GM12878 (cell line): ENCODE results near the gene GAREM1. TPM values are rescaled to one million over a fixed set of nuclear protein-coding genes. Genes with fewer than 3 reads are reported as not detected.

Experiments used
- ATAC-seq: fragments of 200-7000 bp; cut with Tn5 transposase; 3 replicates; pipeline ENCODE4 v1.9.1; 2020; ENCODE audit warnings: mild to moderate bottlenecking, moderate library complexity
- BruUV-seq: library from RNA; stranded (reverse); fragments of 400-500 nt; replicated peaks from 2 replicates; lab custom pipeline; 2021; lab: Mats Ljungman, UMichigan
- CTCF ChIA-PET: fragments of 300-600 bp; sonication (Branson Sonifier 250); formaldehyde crosslinking; extraction: SDS; loops from one replicate; lab custom pipeline; 2021; ENCODE audit warnings: inconsistent platforms; lab: Yijun Ruan, JAX
- POLR2A ChIA-PET: fragments of 350-600 bp; formaldehyde crosslinking; extraction: SDS; loops from one replicate; lab custom pipeline; 2021; ENCODE audit warnings: inconsistent platforms; lab: Charles Lee
- RAD21 ChIA-PET: fragments of 300-600 bp; sonication (Branson Sonifier 250); formaldehyde crosslinking; loops from one replicate; lab custom pipeline; 2023; ENCODE audit warnings: antibody characterized with exemption; ENCODE audit not compliant: unreplicated experiment; lab: Charles Lee
- SMC1A ChIA-PET: fragments of 300-600 bp; sonication (Branson Sonifier 250); formaldehyde crosslinking; loops from one replicate; lab custom pipeline; 2023; ENCODE audit not compliant: unreplicated experiment, uncharacterized antibody; lab: Charles Lee
- DNase-seq: peaks from one replicate; pipeline ENCODE4 v3.0.0-alpha.2; 2011; ENCODE audit warnings: low read depth, low spot score
- FAIRE-seq: peaks from 3 replicates; lab custom pipeline; 2011; peaks lifted over from hg19 to GRCh38; lab: Jason Lieb, UNC
- H2AFZ ChIP-seq: 2 replicates; pipeline ENCODE4 v1.6.0; 2011; ENCODE audit warnings: low read depth, low read length, control low read depth; ENCODE audit not compliant: control insufficient read depth
- H3K27ac ChIP-seq: 2 replicates; pipeline ENCODE4 v1.5.1; 2011; ENCODE audit warnings: control low read depth; ENCODE audit not compliant: control insufficient read depth, insufficient read depth
- H3K27me3 ChIP-seq, 2 experiments: replicated peaks in 1 of 2; 2 replicates each; pipeline versions ENCODE4 v1.6.0 to v1.6.1; 2011; ENCODE audit warnings: low read length in 1 of 2; ENCODE audit not compliant: control insufficient read depth in 2 of 2, insufficient read depth in 2 of 2
- H3K36me3 ChIP-seq, 2 experiments: 2 replicates each; pipeline ENCODE4 v1.5.1; 2011; ENCODE audit warnings: low read length in 1 of 2; ENCODE audit not compliant: control insufficient read depth in 2 of 2, insufficient read depth in 2 of 2
- H3K4me1 ChIP-seq: 2 replicates; pipeline ENCODE4 v1.6.1; 2011; ENCODE audit warnings: mild to moderate bottlenecking, low read length, moderate library complexity, mixed read lengths; ENCODE audit not compliant: control insufficient read depth, insufficient read depth
- H3K4me2 ChIP-seq: 2 replicates; pipeline ENCODE4 v1.6.0; 2011; ENCODE audit warnings: control low read depth; ENCODE audit not compliant: control insufficient read depth, insufficient read depth
- H3K4me3 ChIP-seq: fragments of 200-600 bp; sonication (generic); 2 replicates; pipeline ENCODE4 v1.5.1; 2016
- H3K79me2 ChIP-seq: 2 replicates; pipeline ENCODE4 v1.6.0; 2011; ENCODE audit warnings: low read length; ENCODE audit not compliant: control insufficient read depth, insufficient read depth
- H3K9ac ChIP-seq: 2 replicates; pipeline ENCODE4 v1.8.0; 2011; ENCODE audit warnings: low read length, control low read depth, mixed read lengths; ENCODE audit not compliant: control insufficient read depth, insufficient read depth
- H3K9me3 ChIP-seq: replicated peaks from 3 replicates; pipeline ENCODE4 v1.5.1; 2011; ENCODE audit warnings: mild to moderate bottlenecking, low read length; ENCODE audit not compliant: control insufficient read depth, insufficient read depth
- H4K20me1 ChIP-seq: 2 replicates; pipeline ENCODE4 v1.6.0; 2011; ENCODE audit not compliant: control insufficient read depth, insufficient read depth
- BHLHE40 ChIP-seq, 2 experiments: fragments of 450-650 bp in 1 of 2; IDR thresholded peaks; 2 replicates each; pipeline ENCODE4 v1.6.1; 2011 to 2017; ENCODE audit warnings: low read depth in 2 of 2, borderline replicate concordance in 1 of 2, improper control_type of control experiment in 1 of 2, low read length in 1 of 2, mild to moderate bottlenecking in 1 of 2
- DPF2 ChIP-seq: fragments of 450-650 bp; IDR thresholded peaks from 2 replicates; pipeline ENCODE4 v1.6.1; 2017; ENCODE audit warnings: mild to moderate bottlenecking
- NR2C1 ChIP-seq: fragments of 450-650 bp; IDR thresholded peaks from 2 replicates; pipeline ENCODE4 v1.6.1; 2017; ENCODE audit warnings: antibody characterized with exemption, mild to moderate bottlenecking, moderate library complexity
- PAX8 ChIP-seq: fragments of 450-650 bp; IDR thresholded peaks from 2 replicates; pipeline ENCODE4 v1.6.1; 2017; ENCODE audit warnings: mild to moderate bottlenecking, moderate library complexity
- SUPT20H ChIP-seq: IDR thresholded peaks from 2 replicates; pipeline ENCODE4 v1.6.1; 2011; ENCODE audit warnings: low read depth, mild to moderate bottlenecking, low read length, moderate library complexity, borderline replicate concordance; ENCODE audit not compliant: control insufficient read depth
- ZSCAN29 ChIP-seq: fragments of 450-650 bp; IDR thresholded peaks from 2 replicates; pipeline ENCODE4 v1.6.1; 2017; ENCODE audit warnings: mild to moderate bottlenecking, moderate library complexity
- in situ Hi-C: fragments of 300-500 bp; cut with MboI; formaldehyde crosslinking; loops from 9 replicates; pipeline ENCODE4 v1.14.3; 2018; ENCODE audit warnings: mixed read lengths
- intact Hi-C: fragments of 100-400 bp; cut with micrococcal nuclease; formaldehyde crosslinking; loops from one replicate; pipeline ENCODE4 v1.14.2; 2022; ENCODE audit not compliant: unreplicated experiment
- polyA plus RNA-seq, 11 experiments: library from polyadenylated mRNA; depleted of rRNA in 4 of 11; unstranded in 6 of 11; stranded (reverse) in 5 of 11; fragments of >200 nt; fragmentation: Nextera tagmentation in 4 of 11; fragmentation: Illumina TruSeq in 1 of 11; extraction: Ambion mirVana in 4 of 11; extraction: Trizol in 1 of 11; gene quantifications; 1 replicate in 1 of 11; 2 replicates in 10 of 11; pipeline versions ENCODE4 v1.2.1 to v1.2.3, GENCODE V29; 2011 to 2016; ENCODE audit warnings: inconsistent platforms in 2 of 11, missing spikeins in 2 of 11, low read depth in 1 of 11
- total RNA-seq, 4 experiments: library from RNA; depleted of rRNA in 3 of 4; stranded (reverse); fragments of >200 nt in 3 of 4; fragmentation: Illumina TruSeq in 1 of 4; extraction: Trizol in 1 of 4; gene quantifications; 2 replicates each; pipeline versions ENCODE4 v1.2.1 to v1.2.3, GENCODE V29; 2013 to 2021
- TF ChIP-seq, protein P1 (sequence below), 3 experiments: IDR thresholded peaks in 2 of 3; conservative IDR thresholded peaks in 1 of 3; 2 replicates each; pipeline ENCODE4 v1.5.1; 2011; ENCODE audit warnings: low read depth in 3 of 3, low read length in 3 of 3, mild to moderate bottlenecking in 3 of 3, control low read depth in 2 of 3, moderate library complexity in 2 of 3, inconsistent platforms in 1 of 3, mixed read lengths in 1 of 3; ENCODE audit not compliant: control insufficient read depth in 2 of 3, insufficient read depth in 1 of 3; ENCODE audit errors: extremely low read depth in 1 of 3
- TF ChIP-seq, protein P2 (sequence below): fragments of 450-650 bp; formaldehyde crosslinking; IDR thresholded peaks from 2 replicates; pipeline ENCODE4 v1.5.0; 2022; ENCODE audit warnings: mild to moderate bottlenecking, missing genetic modification characterization
- TF ChIP-seq, protein P3 (sequence below): fragments of 450-650 bp; IDR thresholded peaks from 2 replicates; pipeline ENCODE4 v1.6.1; 2016; ENCODE audit warnings: mild to moderate bottlenecking
- TF ChIP-seq, protein P4 (sequence below): fragments of 450-650 bp; IDR thresholded peaks from 2 replicates; pipeline ENCODE4 v1.6.1; 2017; ENCODE audit warnings: mild to moderate bottlenecking, moderate library complexity

Gene GAREM1
- total and polyA plus RNA-seq, 10 of the 15 experiments (the other 5 are each of a cell fraction or from before 2014, with no cell fraction given) = 0.05 to 0.29 (median 0.05) TPM; not detected in 7

DNA sequence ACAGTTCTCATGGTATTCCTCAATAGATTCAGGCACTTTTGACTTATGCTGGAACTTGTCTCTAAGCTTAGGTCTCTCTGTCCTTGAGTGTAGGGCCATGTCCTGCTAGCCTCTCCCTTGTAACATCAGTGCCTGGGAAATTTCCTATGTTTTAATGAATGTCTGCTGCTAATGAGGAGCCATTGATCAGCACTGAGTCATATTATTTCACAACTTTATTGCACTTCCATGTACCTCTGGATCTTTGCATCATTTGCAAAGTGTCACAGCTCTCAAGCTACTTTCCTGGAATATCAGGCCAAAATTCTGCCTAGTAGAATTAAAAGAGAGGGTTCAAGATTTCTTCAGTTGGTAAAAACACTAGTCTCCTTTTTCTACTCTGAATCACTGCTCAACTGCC lies 102.5 kb downstream of the GAREM1 start:
- intact Hi-C loops (no loop called here), in situ Hi-C loops (no loop called here)
- H4K20me1 ChIP-seq = no peaks in the 10 kb centered on the region
- H3K9ac ChIP-seq = no peak overlapping the region
- H3K9me3 ChIP-seq = no peaks in the 10 kb centered on the region
- H3K27ac ChIP-seq = no peak overlapping the region
- H3K4me3 ChIP-seq = no peak overlapping the region
- H2AFZ ChIP-seq = no peak overlapping the region
- no peaks in the 10 kb centered on the region for H3K4me1 ChIP-seq
- ATAC-seq (no peak), FAIRE-seq (no peak), DNase-seq (no peak)
- no peak overlapping the region for H3K4me2 ChIP-seq
- ChIA-PET CTCF (no interaction called here), POLR2A (interaction anchor here (0.6 kb wide), 1 partner anchor 201 kb away, joined by 6 read pairs; no protein-coding TSS in a partner anchor), RAD21 (no interaction called here), SMC1A (interaction anchor here (0.6 kb wide), 2 partner anchors 8 to 904 kb away, joined by 3 read pairs; no protein-coding TSS in a partner anchor)
- BruUV-seq = no TSS peak
- TF ChIP-seq NR2C1 (no peak), PAX8 (no peak), SUPT20H (no peak), DPF2 (no peak), ZSCAN29 (no peak), BHLHE40 (IDR thresholded peaks at IDR 0.05; ENCODE audit: borderline replicate concordance in 1 of 2, low read depth in 2 of 2, low read length in 1 of 2) (no peak)
- TF ChIP-seq, protein P1, sequence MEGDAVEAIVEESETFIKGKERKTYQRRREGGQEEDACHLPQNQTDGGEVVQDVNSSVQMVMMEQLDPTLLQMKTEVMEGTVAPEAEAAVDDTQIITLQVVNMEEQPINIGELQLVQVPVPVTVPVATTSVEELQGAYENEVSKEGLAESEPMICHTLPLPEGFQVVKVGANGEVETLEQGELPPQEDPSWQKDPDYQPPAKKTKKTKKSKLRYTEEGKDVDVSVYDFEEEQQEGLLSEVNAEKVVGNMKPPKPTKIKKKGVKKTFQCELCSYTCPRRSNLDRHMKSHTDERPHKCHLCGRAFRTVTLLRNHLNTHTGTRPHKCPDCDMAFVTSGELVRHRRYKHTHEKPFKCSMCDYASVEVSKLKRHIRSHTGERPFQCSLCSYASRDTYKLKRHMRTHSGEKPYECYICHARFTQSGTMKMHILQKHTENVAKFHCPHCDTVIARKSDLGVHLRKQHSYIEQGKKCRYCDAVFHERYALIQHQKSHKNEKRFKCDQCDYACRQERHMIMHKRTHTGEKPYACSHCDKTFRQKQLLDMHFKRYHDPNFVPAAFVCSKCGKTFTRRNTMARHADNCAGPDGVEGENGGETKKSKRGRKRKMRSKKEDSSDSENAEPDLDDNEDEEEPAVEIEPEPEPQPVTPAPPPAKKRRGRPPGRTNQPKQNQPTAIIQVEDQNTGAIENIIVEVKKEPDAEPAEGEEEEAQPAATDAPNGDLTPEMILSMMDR (IDR thresholded peaks at IDR 0.05 in 2 of 3, conservative IDR thresholded peaks at IDR 0.05 in 1 of 3; ENCODE audit: control insufficient read depth in 2 of 3, extremely low read depth in 1 of 3, insufficient read depth in 1 of 3, low read depth in 3 of 3, low read length in 3 of 3) = no peak
- TF ChIP-seq, protein P2, sequence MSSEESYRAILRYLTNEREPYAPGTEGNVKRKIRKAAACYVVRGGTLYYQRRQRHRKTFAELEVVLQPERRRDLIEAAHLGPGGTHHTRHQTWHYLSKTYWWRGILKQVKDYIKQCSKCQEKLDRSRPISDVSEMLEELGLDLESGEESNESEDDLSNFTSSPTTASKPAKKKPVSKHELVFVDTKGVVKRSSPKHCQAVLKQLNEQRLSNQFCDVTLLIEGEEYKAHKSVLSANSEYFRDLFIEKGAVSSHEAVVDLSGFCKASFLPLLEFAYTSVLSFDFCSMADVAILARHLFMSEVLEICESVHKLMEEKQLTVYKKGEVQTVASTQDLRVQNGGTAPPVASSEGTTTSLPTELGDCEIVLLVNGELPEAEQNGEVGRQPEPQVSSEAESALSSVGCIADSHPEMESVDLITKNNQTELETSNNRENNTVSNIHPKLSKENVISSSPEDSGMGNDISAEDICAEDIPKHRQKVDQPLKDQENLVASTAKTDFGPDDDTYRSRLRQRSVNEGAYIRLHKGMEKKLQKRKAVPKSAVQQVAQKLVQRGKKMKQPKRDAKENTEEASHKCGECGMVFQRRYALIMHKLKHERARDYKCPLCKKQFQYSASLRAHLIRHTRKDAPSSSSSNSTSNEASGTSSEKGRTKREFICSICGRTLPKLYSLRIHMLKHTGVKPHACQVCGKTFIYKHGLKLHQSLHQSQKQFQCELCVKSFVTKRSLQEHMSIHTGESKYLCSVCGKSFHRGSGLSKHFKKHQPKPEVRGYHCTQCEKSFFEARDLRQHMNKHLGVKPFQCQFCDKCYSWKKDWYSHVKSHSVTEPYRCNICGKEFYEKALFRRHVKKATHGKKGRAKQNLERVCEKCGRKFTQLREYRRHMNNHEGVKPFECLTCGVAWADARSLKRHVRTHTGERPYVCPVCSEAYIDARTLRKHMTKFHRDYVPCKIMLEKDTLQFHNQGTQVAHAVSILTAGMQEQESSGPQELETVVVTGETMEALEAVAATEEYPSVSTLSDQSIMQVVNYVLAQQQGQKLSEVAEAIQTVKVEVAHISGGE (CRISPR knock-in tag) = no peak
- TF ChIP-seq, protein P3, sequence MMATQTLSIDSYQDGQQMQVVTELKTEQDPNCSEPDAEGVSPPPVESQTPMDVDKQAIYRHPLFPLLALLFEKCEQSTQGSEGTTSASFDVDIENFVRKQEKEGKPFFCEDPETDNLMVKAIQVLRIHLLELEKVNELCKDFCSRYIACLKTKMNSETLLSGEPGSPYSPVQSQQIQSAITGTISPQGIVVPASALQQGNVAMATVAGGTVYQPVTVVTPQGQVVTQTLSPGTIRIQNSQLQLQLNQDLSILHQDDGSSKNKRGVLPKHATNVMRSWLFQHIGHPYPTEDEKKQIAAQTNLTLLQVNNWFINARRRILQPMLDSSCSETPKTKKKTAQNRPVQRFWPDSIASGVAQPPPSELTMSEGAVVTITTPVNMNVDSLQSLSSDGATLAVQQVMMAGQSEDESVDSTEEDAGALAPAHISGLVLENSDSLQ = no peak
- TF ChIP-seq, protein P4, sequence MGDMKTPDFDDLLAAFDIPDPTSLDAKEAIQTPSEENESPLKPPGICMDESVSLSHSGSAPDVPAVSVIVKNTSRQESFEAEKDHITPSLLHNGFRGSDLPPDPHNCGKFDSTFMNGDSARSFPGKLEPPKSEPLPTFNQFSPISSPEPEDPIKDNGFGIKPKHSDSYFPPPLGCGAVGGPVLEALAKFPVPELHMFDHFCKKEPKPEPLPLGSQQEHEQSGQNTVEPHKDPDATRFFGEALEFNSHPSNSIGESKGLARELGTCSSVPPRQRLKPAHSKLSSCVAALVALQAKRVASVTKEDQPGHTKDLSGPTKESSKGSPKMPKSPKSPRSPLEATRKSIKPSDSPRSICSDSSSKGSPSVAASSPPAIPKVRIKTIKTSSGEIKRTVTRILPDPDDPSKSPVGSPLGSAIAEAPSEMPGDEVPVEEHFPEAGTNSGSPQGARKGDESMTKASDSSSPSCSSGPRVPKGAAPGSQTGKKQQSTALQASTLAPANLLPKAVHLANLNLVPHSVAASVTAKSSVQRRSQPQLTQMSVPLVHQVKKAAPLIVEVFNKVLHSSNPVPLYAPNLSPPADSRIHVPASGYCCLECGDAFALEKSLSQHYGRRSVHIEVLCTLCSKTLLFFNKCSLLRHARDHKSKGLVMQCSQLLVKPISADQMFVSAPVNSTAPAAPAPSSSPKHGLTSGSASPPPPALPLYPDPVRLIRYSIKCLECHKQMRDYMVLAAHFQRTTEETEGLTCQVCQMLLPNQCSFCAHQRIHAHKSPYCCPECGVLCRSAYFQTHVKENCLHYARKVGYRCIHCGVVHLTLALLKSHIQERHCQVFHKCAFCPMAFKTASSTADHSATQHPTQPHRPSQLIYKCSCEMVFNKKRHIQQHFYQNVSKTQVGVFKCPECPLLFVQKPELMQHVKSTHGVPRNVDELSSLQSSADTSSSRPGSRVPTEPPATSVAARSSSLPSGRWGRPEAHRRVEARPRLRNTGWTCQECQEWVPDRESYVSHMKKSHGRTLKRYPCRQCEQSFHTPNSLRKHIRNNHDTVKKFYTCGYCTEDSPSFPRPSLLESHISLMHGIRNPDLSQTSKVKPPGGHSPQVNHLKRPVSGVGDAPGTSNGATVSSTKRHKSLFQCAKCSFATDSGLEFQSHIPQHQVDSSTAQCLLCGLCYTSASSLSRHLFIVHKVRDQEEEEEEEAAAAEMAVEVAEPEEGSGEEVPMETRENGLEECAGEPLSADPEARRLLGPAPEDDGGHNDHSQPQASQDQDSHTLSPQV = no peak
- H3K27me3 ChIP-seq = no peaks in the 10 kb centered on the region; a peak in 1 of 4 replicates
- no peaks in the 10 kb centered on the region for H3K36me3 ChIP-seq
- H3K79me2 ChIP-seq = no peaks in the 10 kb centered on the region
